Ectodermal cell (in vitro differentiated cells): ENCODE measurements around the gene CNTNAP1.

Experiments
- H3K27ac ChIP-seq: 2 replicates; pipeline ENCODE4 v1.7.0; 2013; ENCODE audit warnings: mild to moderate bottlenecking, low read depth, low read length; ENCODE audit not compliant: insufficient read depth, poor library complexity, severe bottlenecking
- H3K27me3 ChIP-seq: 2 replicates; pipeline ENCODE4 v1.7.0; 2013; ENCODE audit warnings: mild to moderate bottlenecking, low read length; ENCODE audit not compliant: insufficient read depth, control insufficient read depth, poor library complexity, severe bottlenecking
- H3K36me3 ChIP-seq: one replicate; pipeline ENCODE4 v1.7.0; 2013; ENCODE audit warnings: low read length; ENCODE audit not compliant: control insufficient read depth, insufficient read depth
- H3K4me1 ChIP-seq: one replicate; pipeline ENCODE4 v1.7.0; 2013; ENCODE audit warnings: low read length; ENCODE audit not compliant: control insufficient read depth, insufficient read depth
- H3K4me3 ChIP-seq: 2 replicates; pipeline ENCODE4 v1.7.0; 2013; ENCODE audit warnings: low read depth, low read length, control low read depth; ENCODE audit not compliant: insufficient read depth
- H3K9me3 ChIP-seq: 2 replicates; pipeline ENCODE4 v1.7.0; 2013; ENCODE audit warnings: mild to moderate bottlenecking, low read length, moderate library complexity; ENCODE audit not compliant: control insufficient read depth
- WGBS, 2 experiments: methylation state at CpG; one replicate each; pipeline ENCODE4 v1.1.7; 2013; ENCODE audit warnings: missing lambda C conversion rate in 2 of 2; 5-methylcytosine and 5-hydroxymethylcytosine counted together

CNTNAP1 gene

DNA sequence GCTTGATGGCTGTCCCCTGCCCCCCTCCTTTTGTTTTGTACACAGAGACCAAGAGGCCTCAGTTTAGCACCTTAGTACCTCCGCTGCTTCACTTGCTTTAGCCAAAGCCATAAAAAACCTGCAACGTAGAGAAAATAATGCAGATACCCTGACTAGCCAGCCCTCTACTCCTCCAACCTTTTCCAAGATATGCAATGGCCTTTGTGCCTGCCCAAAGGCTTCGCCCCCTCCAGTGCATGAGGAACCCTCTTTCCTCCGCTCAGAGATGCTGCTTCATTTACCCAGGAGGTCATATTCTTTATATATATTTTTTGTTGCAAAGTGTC lies 17.0 kb downstream of the CNTNAP1 start:
- no peaks in the 10 kb centered on the region for H3K27me3 ChIP-seq
- peaks cover 22% of the 10 kb centered on the region for H3K4me1 ChIP-seq
- no peak overlapping the region for H3K4me3 ChIP-seq
- peak overlapping the region; percentile 45 for H3K27ac ChIP-seq
- 67 to 75% methylated on average over 3 of the region's 4 CpGs for WGBS, 2 experiments
- no peaks in the 10 kb centered on the region for H3K9me3 ChIP-seq
- peaks cover 36% of the 10 kb centered on the region for H3K36me3 ChIP-seq

DNA sequence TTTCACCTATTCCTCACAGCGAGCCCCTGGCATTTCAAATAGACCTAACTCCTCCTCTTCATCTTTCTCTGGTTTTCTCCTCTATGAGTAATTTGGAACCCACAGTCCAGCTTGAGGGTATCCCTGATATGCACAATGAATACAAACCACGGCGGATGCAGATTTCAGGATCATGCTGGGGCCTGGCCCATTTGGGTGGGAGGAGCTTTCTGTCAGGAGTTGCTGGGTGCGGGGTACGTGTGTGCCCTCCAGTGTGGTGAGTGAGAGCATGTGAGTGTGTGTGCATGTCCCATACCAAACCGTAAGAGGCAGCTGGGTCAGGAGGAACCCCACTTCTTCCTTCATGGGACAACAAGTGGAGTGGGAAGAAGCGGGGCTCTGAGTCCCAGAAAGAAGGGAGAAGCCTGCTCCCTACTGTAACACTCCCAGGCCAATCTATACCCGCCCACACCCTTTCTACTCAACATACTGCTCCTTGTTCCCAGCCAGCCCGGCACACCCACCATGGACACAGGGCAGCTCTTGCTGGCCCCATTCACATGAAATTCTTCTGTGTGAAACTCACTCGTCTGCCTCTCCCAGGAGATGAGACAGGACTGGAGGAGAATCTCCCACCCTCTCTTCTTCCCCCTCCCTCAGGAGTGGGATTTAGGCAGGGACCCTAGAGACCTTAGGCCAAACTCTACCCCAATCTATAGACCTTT lies 18.4 kb downstream of the CNTNAP1 start:
- 84 to 86% methylated on average over 10 of the region's 10 CpGs for WGBS, 2 experiments

DNA sequence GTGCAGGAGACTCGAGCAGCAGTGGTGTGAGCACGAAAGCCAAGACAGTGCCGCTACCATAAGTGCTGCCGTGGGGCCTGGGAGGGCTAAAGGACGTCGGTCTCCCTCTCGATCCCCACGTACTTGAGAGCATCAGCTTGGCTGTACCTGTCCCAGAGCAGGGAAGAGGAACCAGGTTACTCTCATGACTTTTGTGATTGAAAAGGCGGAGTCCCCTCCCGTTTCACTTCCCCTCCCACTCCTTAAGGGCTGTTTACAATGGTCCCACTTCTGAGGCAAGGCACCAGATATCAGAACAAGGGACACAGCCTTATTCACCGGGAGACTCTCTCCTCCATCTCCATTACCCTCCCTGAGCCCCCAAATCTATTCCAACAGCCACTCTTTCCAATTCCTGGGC lies 20.1 kb downstream of the CNTNAP1 start:
- H3K27ac ChIP-seq: no peak overlapping the region
- H3K36me3 ChIP-seq: peaks cover 40% of the 10 kb centered on the region
- no peaks in the 10 kb centered on the region for H3K27me3 ChIP-seq
- H3K9me3 ChIP-seq: no peaks in the 10 kb centered on the region
- H3K4me3 ChIP-seq: no peak overlapping the region
- peaks cover 22% of the 10 kb centered on the region for H3K4me1 ChIP-seq
- 94% methylated on average over 11 of the region's 11 CpGs for whole genome bisulfite sequencing, 2 experiments

More for the DNA sequence above, 18.4 kb downstream of the CNTNAP1 start:
- H3K4me3 ChIP-seq: no peak overlapping the region
- no peaks in the 10 kb centered on the region for H3K27me3 ChIP-seq
- no peaks in the 10 kb centered on the region for H3K9me3 ChIP-seq
- peaks cover 34% of the 10 kb centered on the region for H3K36me3 ChIP-seq
- no peak overlapping the region for H3K27ac ChIP-seq
- H3K4me1 ChIP-seq: peaks cover 22% of the 10 kb centered on the region

DNA sequence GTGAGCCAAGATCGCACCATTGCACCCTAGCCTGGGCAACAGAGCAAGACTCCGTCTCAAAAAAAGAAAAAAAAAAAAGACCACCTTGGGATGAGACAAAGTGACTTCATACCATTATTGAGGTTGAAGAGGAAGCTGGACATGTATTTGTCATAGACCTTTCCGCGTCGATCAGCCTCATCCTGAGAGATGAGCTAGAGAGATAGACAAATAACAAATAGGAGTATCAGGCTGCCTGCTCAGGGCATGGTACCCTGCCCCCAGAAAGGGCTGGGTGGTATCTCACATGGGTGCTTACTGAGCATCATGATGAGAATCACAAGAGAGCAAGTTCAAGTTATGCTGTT lies 22.1 kb downstream of the CNTNAP1 start:
- Histone ChIP-seq H3K27ac (no peak overlapping the region), H3K9me3 (no peaks in the 10 kb centered on the region), H3K4me3 (no peak overlapping the region), H3K27me3 (no peaks in the 10 kb centered on the region), H3K4me1 (peaks cover 14% of the 10 kb centered on the region), H3K36me3 (peaks cover 52% of the 10 kb centered on the region)
- 96% methylated on average over 5 of the region's 5 CpGs for WGBS, 2 experiments

DNA sequence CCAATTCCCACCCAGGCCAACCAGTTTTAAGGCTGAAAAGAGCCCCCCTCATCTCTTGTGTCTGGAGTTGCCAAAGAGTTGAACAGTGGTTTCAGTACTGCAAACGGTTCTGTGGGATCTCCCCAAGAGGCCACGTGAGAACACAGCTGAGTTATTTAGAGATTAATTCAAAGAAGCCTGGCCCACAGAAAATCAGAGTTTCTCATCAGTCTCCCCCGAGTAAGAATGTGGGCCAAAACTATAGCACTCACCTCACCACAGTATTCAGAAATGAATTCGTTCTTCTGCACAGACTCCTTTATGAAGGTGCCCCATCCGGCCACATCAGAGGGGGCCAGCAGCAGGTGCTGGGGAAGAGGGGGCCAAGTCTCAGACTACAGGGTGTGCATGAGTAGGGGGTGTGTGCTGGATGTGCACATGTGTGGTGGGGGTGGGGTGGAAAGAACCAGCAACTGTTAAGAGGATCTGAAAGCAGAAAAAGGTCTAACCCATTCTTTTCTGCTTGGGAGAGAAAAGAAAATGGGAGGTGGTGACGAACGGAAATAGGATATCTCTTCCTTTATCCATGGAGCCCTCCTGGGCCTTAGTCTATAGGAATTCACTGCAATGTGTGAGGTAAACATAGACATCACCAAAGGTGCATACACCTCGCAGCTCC lies 22.6 kb downstream of the CNTNAP1 start:
- Histone ChIP-seq H3K27ac (no peak overlapping the region), H3K36me3 (peaks cover 53% of the 10 kb centered on the region), H3K27me3 (no peaks in the 10 kb centered on the region), H3K4me3 (no peak overlapping the region), H3K9me3 (no peaks in the 10 kb centered on the region), H3K4me1 (peaks cover 9% of the 10 kb centered on the region)
- 94% methylated on average over 8 of the region's 8 CpGs for WGBS, 2 experiments

DNA sequence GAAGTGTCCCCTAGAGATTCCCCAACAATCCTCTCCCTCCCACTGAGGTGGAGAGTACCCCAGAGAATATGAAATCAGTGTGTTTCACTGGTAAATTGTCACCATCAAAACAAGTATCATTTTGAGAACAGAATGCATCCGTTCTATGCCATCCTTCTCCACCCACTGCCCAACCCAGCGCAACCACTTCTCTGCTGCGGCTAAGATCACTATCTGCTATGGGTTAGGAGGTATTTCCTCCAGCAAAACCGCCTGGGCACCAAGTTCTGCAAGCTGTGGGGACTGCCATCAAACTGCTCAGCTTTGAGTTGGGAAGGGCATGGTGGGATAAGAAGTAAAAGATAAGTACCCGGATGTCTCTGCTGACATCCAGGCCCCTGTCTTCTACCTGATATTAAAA lies 24.4 kb downstream of the CNTNAP1 start:
- H3K27me3 ChIP-seq: no peaks in the 10 kb centered on the region
- WGBS, 2 experiments: 91 to 97% methylated on average over 4 to 5 of the region's 5 CpGs
- no peaks in the 10 kb centered on the region for H3K4me1 ChIP-seq
- H3K27ac ChIP-seq: no peak overlapping the region
- H3K36me3 ChIP-seq: peaks cover 65% of the 10 kb centered on the region
- no peak overlapping the region for H3K4me3 ChIP-seq
- H3K9me3 ChIP-seq: no peaks in the 10 kb centered on the region

DNA sequence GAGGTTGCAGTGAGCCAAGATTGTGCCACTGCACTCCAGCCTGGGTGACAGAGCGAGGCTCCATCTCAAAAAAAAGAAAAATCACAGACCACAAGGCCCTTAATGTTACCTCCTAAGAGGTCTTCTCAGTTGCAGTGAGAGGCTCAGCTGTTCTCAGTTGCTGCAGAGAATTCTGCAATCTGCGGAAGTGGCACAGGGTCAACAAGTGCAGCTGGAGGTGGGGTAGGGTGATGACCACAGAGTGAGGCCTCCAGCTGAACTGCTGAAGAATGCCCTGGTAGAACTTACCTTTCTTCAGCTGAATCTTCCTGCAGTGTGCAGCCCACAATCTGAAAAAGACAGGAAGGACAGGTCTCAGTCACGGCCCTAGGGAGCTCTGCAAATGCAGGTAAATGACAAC lies 26.3 kb downstream of the CNTNAP1 start:
- H3K27ac ChIP-seq: no peak overlapping the region
- peaks cover 63% of the 10 kb centered on the region for H3K36me3 ChIP-seq
- H3K9me3 ChIP-seq: no peaks in the 10 kb centered on the region
- WGBS, 2 experiments: 95 to 96% methylated on average over 3 of the region's 3 CpGs
- no peaks in the 10 kb centered on the region for H3K27me3 ChIP-seq
- H3K4me1 ChIP-seq: no peaks in the 10 kb centered on the region
- no peak overlapping the region for H3K4me3 ChIP-seq

DNA sequence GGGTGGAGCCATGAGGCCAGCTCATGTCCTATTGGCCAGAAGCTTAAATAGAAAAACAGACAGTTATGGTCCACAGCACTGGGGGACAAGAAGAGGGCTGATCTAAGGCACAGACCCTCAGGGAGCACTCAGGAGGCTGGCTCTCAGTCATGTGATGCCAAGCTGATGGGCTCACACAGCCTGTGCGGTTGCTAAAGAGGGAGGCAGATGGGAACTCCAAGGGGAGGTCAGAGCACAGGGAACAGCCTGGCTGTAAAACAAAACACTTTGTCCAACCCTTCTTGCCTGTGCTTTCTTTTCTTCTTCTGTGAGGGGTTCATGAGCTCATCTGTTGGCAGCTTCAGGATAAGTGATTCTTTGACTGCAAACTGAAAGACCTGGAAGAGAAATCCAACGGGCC lies 27.2 kb downstream of the CNTNAP1 start:
- WGBS, 2 experiments: 94 to 95% methylated on average over 2 of the region's 2 CpGs
- Histone ChIP-seq H3K36me3 (peaks cover 56% of the 10 kb centered on the region), H3K4me3 (no peak overlapping the region), H3K27me3 (no peaks in the 10 kb centered on the region), H3K4me1 (no peaks in the 10 kb centered on the region), H3K9me3 (no peaks in the 10 kb centered on the region), H3K27ac (no peak overlapping the region)

DNA sequence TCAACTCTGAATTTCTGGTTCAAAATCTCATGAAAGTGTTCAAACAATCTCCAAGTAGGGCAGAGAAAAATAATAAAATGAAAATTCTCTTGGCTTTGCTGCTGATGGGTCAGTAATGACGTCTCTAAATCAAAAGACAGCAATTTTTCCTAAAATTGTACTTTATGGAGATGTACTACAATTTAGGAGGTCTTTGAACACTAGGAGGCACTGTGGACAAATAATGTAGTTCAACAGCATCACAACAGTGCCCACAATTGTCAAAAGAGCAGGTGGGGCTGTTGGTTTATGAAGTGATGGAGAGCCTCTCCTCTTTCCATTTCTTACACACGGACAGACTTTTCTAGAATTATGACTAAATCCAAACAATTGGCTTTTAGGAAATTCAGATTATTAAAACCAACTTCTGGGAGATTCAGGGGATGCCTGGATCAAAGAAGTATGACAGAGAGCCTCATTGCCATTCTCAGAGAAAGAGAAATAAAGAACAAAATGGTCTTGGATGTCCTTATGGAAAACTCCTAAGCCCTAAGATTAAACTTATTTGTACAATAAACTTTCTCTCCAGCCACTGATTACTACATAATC lies 38.8 kb downstream of the CNTNAP1 start:
- Histone ChIP-seq H3K4me1 (no peaks in the 10 kb centered on the region), H3K36me3 (peaks cover 51% of the 10 kb centered on the region), H3K27ac (no peak overlapping the region), H3K4me3 (no peak overlapping the region), H3K9me3 (no peaks in the 10 kb centered on the region), H3K27me3 (no peaks in the 10 kb centered on the region)
- 69 to 80% methylated on average over 1 to 2 of the region's 2 CpGs for WGBS, 2 experiments

DNA sequence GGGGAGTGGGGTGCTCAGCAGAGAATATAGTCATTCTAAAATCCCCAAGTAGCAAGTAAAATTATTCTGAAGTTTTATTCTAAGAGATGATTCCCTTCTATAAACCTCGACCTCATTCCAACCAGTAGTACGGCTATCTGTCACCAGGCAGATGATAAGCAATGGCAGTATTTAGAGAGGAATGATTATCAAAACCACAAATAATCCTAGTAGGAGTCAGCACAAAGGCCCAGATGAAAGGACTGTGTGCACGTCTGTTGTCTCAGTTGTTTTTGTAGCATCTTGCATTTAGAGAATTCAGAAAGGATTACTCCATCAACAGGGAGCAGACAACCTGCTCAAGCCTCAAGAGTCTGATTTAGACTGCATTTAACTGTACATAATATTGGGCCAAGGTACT lies 41.3 kb downstream of the CNTNAP1 start:
- 94 to 95% methylated on average over 3 of the region's 3 CpGs for WGBS, 2 experiments
- Histone ChIP-seq H3K36me3 (peaks cover 42% of the 10 kb centered on the region), H3K4me3 (no peak overlapping the region), H3K27me3 (no peaks in the 10 kb centered on the region), H3K4me1 (no peaks in the 10 kb centered on the region), H3K9me3 (no peaks in the 10 kb centered on the region), H3K27ac (no peak overlapping the region)
